HepG2 (cell line): ENCODE data around the gene ABCC3. TPM values are rescaled to one million over a fixed set of nuclear protein-coding genes. Genes with fewer than 3 reads are reported as not detected.
A peak's percentile ranks its signal among the peaks of the same experiment; 100 is the strongest.

ENCODE experiments used
- ARID2 ChIP-seq: sonication (generic); formaldehyde crosslinking; IDR thresholded peaks from 2 replicates; pipeline ENCODE4 v1.8.1; 2022; ENCODE audit warnings: mild to moderate bottlenecking, missing genetic modification reagents, borderline replicate concordance
- ATF2 ChIP-seq: sonication (generic); formaldehyde crosslinking; IDR thresholded peaks from 2 replicates; pipeline ENCODE4 v1.4.0; 2020; ENCODE audit warnings: missing genetic modification reagents
- CENPT ChIP-seq: sonication (generic); formaldehyde crosslinking; IDR thresholded peaks from 2 replicates; pipeline ENCODE4 v1.8.0; 2022; ENCODE audit warnings: low read depth, mild to moderate bottlenecking, moderate library complexity, missing genetic modification reagents
- ERF ChIP-seq: IDR thresholded peaks from 2 replicates; pipeline ENCODE4 v1.6.1; 2018; ENCODE audit warnings: missing biosample characterization, missing genetic modification reagents
- FOXP4 ChIP-seq: sonication (generic); formaldehyde crosslinking; IDR thresholded peaks from 2 replicates; pipeline ENCODE4 v1.4.0; 2020; ENCODE audit warnings: missing genetic modification reagents
- GZF1 ChIP-seq: sonication (generic); formaldehyde crosslinking; IDR thresholded peaks from 2 replicates; pipeline ENCODE4 v1.5.1; 2020; ENCODE audit warnings: mild to moderate bottlenecking, missing genetic modification reagents
- HNRNPH1 ChIP-seq: fragments of 200-400 bp; formaldehyde crosslinking; optimal IDR thresholded peaks from 2 replicates; pipeline ENCODE3; 2017; ENCODE audit warnings: mild to moderate bottlenecking, low read depth, low read length
- RARA ChIP-seq: IDR thresholded peaks from 2 replicates; pipeline ENCODE4 v1.6.1; 2016; ENCODE audit warnings: missing genetic modification reagents, missing compliant biosample characterization
- RFXAP ChIP-seq: sonication (generic); formaldehyde crosslinking; IDR thresholded peaks from 2 replicates; pipeline ENCODE4 v1.4.0; 2020; ENCODE audit warnings: missing genetic modification reagents, borderline replicate concordance
- ZBTB46 ChIP-seq: sonication (generic); formaldehyde crosslinking; IDR thresholded peaks from 2 replicates; pipeline ENCODE4 v1.4.0; 2020; ENCODE audit warnings: mild to moderate bottlenecking, missing genetic modification reagents, borderline replicate concordance
- ZHX2 ChIP-seq, 2 experiments: sonication (generic) in 1 of 2; formaldehyde crosslinking in 1 of 2; IDR thresholded peaks; 2 replicates each; pipeline versions ENCODE4 v1.6.1 to v1.9.0; 2014 to 2022; ENCODE audit warnings: antibody characterized with exemption in 1 of 2, borderline replicate concordance in 1 of 2, inconsistent platforms in 1 of 2, low read depth in 1 of 2, missing genetic modification reagents in 1 of 2
- ZNF124 ChIP-seq: sonication (generic); formaldehyde crosslinking; IDR thresholded peaks from 2 replicates; pipeline ENCODE4 v1.4.0; 2020; ENCODE audit warnings: missing genetic modification reagents
- ZNF180 ChIP-seq: sonication (generic); formaldehyde crosslinking; IDR thresholded peaks from 2 replicates; pipeline ENCODE4 v1.4.0; 2020; ENCODE audit warnings: low read depth, missing genetic modification reagents, borderline replicate concordance
- ZNF530 ChIP-seq: sonication (generic); formaldehyde crosslinking; IDR thresholded peaks from 2 replicates; pipeline ENCODE4 v1.5.0; 2020; ENCODE audit warnings: low read depth, mild to moderate bottlenecking, missing genetic modification reagents
- ZNF557 ChIP-seq: sonication (generic); formaldehyde crosslinking; IDR thresholded peaks from 2 replicates; pipeline ENCODE4 v1.4.0; 2020; ENCODE audit warnings: missing genetic modification reagents
- ZNF576 ChIP-seq: sonication (generic); formaldehyde crosslinking; IDR thresholded peaks from 2 replicates; pipeline ENCODE4 v1.4.0; 2020; ENCODE audit warnings: mild to moderate bottlenecking, missing genetic modification reagents
- ZNF605 ChIP-seq: sonication (generic); formaldehyde crosslinking; IDR thresholded peaks from 2 replicates; pipeline ENCODE4 v1.8.0; 2022; ENCODE audit warnings: mild to moderate bottlenecking, missing genetic modification reagents
- polyA plus RNA-seq, 8 experiments: library from polyadenylated mRNA; depleted of rRNA in 3 of 8; stranded (reverse) in 7 of 8; unstranded in 1 of 8; fragments of >200 nt; fragmentation: Illumina TruSeq in 4 of 8; extraction: Trizol in 4 of 8; gene quantifications; 2 replicates each; pipeline versions ENCODE4 v1.2.1 to v1.2.3, GENCODE V29; 2011 to 2016; ENCODE audit warnings: low read depth in 4 of 8, missing spikeins in 1 of 8, mixed read lengths in 1 of 8; ENCODE audit not compliant: insufficient read depth in 1 of 8
- total RNA-seq, 5 experiments: library from RNA; depleted of rRNA; stranded (reverse); fragments of >200 nt; fragmentation: Illumina TruSeq; extraction: Trizol; gene quantifications; 2 replicates each; pipeline ENCODE4 v1.2.3, GENCODE V29; 2016; ENCODE audit warnings: low read depth in 1 of 5

The ABCC3 gene
- total and polyA plus RNA-seq, 2 of the 13 experiments (the other 11 are each of a cell fraction or from before 2014, with no cell fraction given): 25.2 to 50.7 TPM

- no peak for TF ChIP-seq ZHX2 (IDR thresholded peaks at IDR 0.05; ENCODE audit: low read depth)
- no peak for TF ChIP-seq ZHX2 (CRISPR knock-in tag; IDR thresholded peaks at IDR 0.05; ENCODE audit: borderline replicate concordance)
- no peak for TF ChIP-seq CENPT (CRISPR knock-in tag)
- no peak for TF ChIP-seq GZF1 (CRISPR knock-in tag)
- TF ChIP-seq ATF2 (CRISPR knock-in tag): no peak
- no peak for TF ChIP-seq ZNF576
- no peak for TF ChIP-seq ARID2 (CRISPR knock-in tag)
- TF ChIP-seq ZNF124 (CRISPR knock-in tag): no peak
- no peak for TF ChIP-seq HNRNPH1
- TF ChIP-seq ZNF605: no peak
- 0 out of 2 replicates have a peak, but pooled peaks have one; percentile 47 for TF ChIP-seq ERF
- TF ChIP-seq ZBTB46 (CRISPR knock-in tag): no peak
- peak; percentile 43; the same call in 1 of the 2 replicates for TF ChIP-seq FOXP4 (CRISPR knock-in tag)
- TF ChIP-seq ZNF557 (CRISPR knock-in tag): no peak
- no peak for TF ChIP-seq ZNF530 (CRISPR knock-in tag)
- peak; percentile 36; the same call in 1 of the 2 replicates for TF ChIP-seq RFXAP
- TF ChIP-seq ZNF180 (CRISPR knock-in tag): no peak
- TF ChIP-seq RARA (CRISPR knock-in tag): peak; percentile 59
Measured at GRCh38 chr17:50635982-50636803, 1.5 kb downstream of the ABCC3 start (continued).
